B cell (primary cell): Measurements from ENCODE around the gene SHH.

Source experiments
- EZH2 ChIP-seq: IDR thresholded peaks from 2 replicates; pipeline ENCODE4 v1.6.1; 2012; ENCODE audit warnings: borderline replicate concordance, low read depth, mild to moderate bottlenecking, moderate library complexity, low read length; ENCODE audit not compliant: insufficient read depth, poor library complexity, severe bottlenecking
- TF ChIP-seq, protein P1 (sequence below): fragments of 200-600 bp; IDR thresholded peaks from one replicate; pipeline ENCODE4 v1.8.0; 2022; ENCODE audit warnings: antibody characterized with exemption, mild to moderate bottlenecking

GRCh38 chr7:155809332-155809946, 2.8 kb downstream of the SHH start:
- TF ChIP-seq, protein P1, sequence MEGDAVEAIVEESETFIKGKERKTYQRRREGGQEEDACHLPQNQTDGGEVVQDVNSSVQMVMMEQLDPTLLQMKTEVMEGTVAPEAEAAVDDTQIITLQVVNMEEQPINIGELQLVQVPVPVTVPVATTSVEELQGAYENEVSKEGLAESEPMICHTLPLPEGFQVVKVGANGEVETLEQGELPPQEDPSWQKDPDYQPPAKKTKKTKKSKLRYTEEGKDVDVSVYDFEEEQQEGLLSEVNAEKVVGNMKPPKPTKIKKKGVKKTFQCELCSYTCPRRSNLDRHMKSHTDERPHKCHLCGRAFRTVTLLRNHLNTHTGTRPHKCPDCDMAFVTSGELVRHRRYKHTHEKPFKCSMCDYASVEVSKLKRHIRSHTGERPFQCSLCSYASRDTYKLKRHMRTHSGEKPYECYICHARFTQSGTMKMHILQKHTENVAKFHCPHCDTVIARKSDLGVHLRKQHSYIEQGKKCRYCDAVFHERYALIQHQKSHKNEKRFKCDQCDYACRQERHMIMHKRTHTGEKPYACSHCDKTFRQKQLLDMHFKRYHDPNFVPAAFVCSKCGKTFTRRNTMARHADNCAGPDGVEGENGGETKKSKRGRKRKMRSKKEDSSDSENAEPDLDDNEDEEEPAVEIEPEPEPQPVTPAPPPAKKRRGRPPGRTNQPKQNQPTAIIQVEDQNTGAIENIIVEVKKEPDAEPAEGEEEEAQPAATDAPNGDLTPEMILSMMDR = no peak
- TF ChIP-seq EZH2 = no peak
